Neuronal stem cell (in vitro differentiated cells): Measurements from ENCODE around the gene WDR38. TPM values are rescaled to one million over a fixed set of nuclear protein-coding genes. Genes with fewer than 3 reads are reported as not detected.

Experiments
- small RNA-seq: library from polyadenylated mRNA; stranded (forward); fragments of <200 nt; extraction: miRNeasy Mini kit (QIAGEN cat#:217004); gene quantifications from one replicate; pipeline ENCODE3, GENCODE V24; 2013; ENCODE audit not compliant: insufficient read depth

Gene WDR38

Small RNA genes lying within 50 kb of the gene (small RNA-seq; reads per million reads assigned to genes)
- not detected for gene RNU4-82P
